Upper lobe of right lung (tissue), 1 donor: ENCODE measurements around the gene ZNF724. TPM values are rescaled to one million over a fixed set of nuclear protein-coding genes. Genes with fewer than 3 reads are reported as not detected.
"Not testable (repeated sequence)": the region's sequence is repeated elsewhere in the genome, so short reads cannot be mapped to it uniquely, and the experiment has no call there.

Experiments
- ATAC-seq: fragments of 200-7000 bp; cut with Tn5 transposase; one replicate; pipeline ENCODE4 v1.9.1; 2020; ENCODE audit warnings: mild to moderate bottlenecking, moderate library complexity
- DNase-seq: peaks from one replicate; pipeline ENCODE4 v3.0.0-alpha.2; 2020
- H3K27ac ChIP-seq: fragments of 200-600 bp; one replicate; pipeline ENCODE4 v1.8.0; 2022
- H3K27me3 ChIP-seq: fragments of 200-600 bp; one replicate; pipeline ENCODE4 v1.8.0; 2022; ENCODE audit warnings: mild to moderate bottlenecking
- H3K36me3 ChIP-seq: fragments of 200-600 bp; one replicate; pipeline ENCODE4 v1.8.0; 2022
- H3K4me1 ChIP-seq: fragments of 200-600 bp; one replicate; pipeline ENCODE4 v1.8.0; 2022
- H3K4me3 ChIP-seq: fragments of 200-600 bp; one replicate; pipeline ENCODE4 v1.8.0; 2022; ENCODE audit warnings: mild to moderate bottlenecking
- H3K9me3 ChIP-seq: fragments of 200-600 bp; one replicate; pipeline ENCODE4 v1.8.0; 2022
- CTCF ChIP-seq: fragments of 200-600 bp; IDR thresholded peaks from one replicate; pipeline ENCODE4 v1.8.0; 2022; ENCODE audit warnings: antibody characterized with exemption
- intact Hi-C: fragments of 100-400 bp; cut with DNase I; formaldehyde crosslinking; loops from one replicate; pipeline ENCODE4 v1.11.0; 2022
- total RNA-seq: library from RNA; stranded (reverse); fragmentation: NEBNext Ultra II Directional; extraction: Animal tissue kit (Norgen Biotek cat#: 25700); gene quantifications from one replicate; pipeline ENCODE4 v1.2.1, GENCODE V29; 2021
- donor health status: DM: no; HTN: yes; CAD: no; lungs with severe emphysema.

ZNF724 gene
- total RNA-seq, 1 donor from 2014 or later = 2.3 TPM

GRCh38 chr19:23259961-23260360 is 9.8 kb upstream of the ZNF724 start:
- Histone ChIP-seq H3K36me3 (peaks cover 33% of the 10 kb centered on the region), H3K27ac (no peak overlapping the region), H3K4me1 (no peaks in the 10 kb centered on the region), H3K9me3 (no peaks in the 10 kb centered on the region), H3K4me3 (no peak overlapping the region), H3K27me3 (no peaks in the 10 kb centered on the region)
- TF ChIP-seq CTCF = no peak
- intact Hi-C loops = no loop called here
- ATAC-seq (no peak), DNase-seq (no peak)

- Histone ChIP-seq H3K27me3 (no peaks in the 10 kb centered on the region), H3K9me3 (no peaks in the 10 kb centered on the region), H3K4me1 (no peaks in the 10 kb centered on the region), H3K27ac (no peak overlapping the region), H3K4me3 (no peak overlapping the region), H3K36me3 (peaks cover 22% of the 10 kb centered on the region)
- DNase-seq (no peak), ATAC-seq (no peak)
- no peak for TF ChIP-seq CTCF
- intact Hi-C loops = no loop called here
These were observed 5.5 kb upstream of the ZNF724 start for GRCh38 chr19:23255700-23256099.

GRCh38 chr19:23254141-23254910 is 4.1 kb upstream of the ZNF724 start:
- H3K27me3 ChIP-seq = no peaks in the 10 kb centered on the region
- intact Hi-C loops = no loop called here
- no peak for DNase-seq
- no peak for ATAC-seq
- no peaks in the 10 kb centered on the region for H3K9me3 ChIP-seq
- H3K36me3 ChIP-seq = peaks cover 9% of the 10 kb centered on the region
- peaks cover 4% of the 10 kb centered on the region for H3K4me1 ChIP-seq
- H3K27ac ChIP-seq = no peak overlapping the region
- TF ChIP-seq CTCF = no peak
- H3K4me3 ChIP-seq = no peak overlapping the region

- not testable (repeated sequence) for H3K4me3 ChIP-seq
These were observed 3.1 kb upstream of the ZNF724 start for GRCh38 chr19:23253256-23253655.

GRCh38 chr19:23241419-23241818 is 8.8 kb downstream of the ZNF724 start:
- H3K36me3 ChIP-seq = no peaks in the 10 kb centered on the region
- H3K9me3 ChIP-seq = peaks cover 19% of the 10 kb centered on the region
- TF ChIP-seq CTCF = no peak
- H3K27ac ChIP-seq = no peak overlapping the region
- no peaks in the 10 kb centered on the region for H3K4me1 ChIP-seq
- H3K27me3 ChIP-seq = no peaks in the 10 kb centered on the region
- H3K4me3 ChIP-seq = no peak overlapping the region
- DNase-seq = no peak
- intact Hi-C loops = no loop called here
- ATAC-seq = no peak

More at GRCh38 chr19:23253256-23253655, 3.1 kb upstream of the ZNF724 start:
- DNase-seq, H3K27ac ChIP-seq, intact Hi-C loops, H3K4me1 ChIP-seq, H3K27me3 ChIP-seq, ATAC-seq, H3K36me3 ChIP-seq, H3K9me3 ChIP-seq: not testable (repeated sequence)

GRCh38 chr19:23222998-23223652 is 27.1 kb downstream of the ZNF724 start:
- H3K27me3 ChIP-seq = no peaks in the 10 kb centered on the region
- H3K36me3 ChIP-seq = peaks cover 14% of the 10 kb centered on the region
- DNase-seq = no peak
- no peak overlapping the region for H3K27ac ChIP-seq
- ATAC-seq = no peak
- no peak for TF ChIP-seq CTCF
- H3K4me3 ChIP-seq = no peak overlapping the region
- peaks cover 82% of the 10 kb centered on the region for H3K9me3 ChIP-seq
- intact Hi-C loops = no loop called here
- no peaks in the 10 kb centered on the region for H3K4me1 ChIP-seq
